SK-MEL-5 (cell line): ENCODE data around the gene SLC23A2. TPM values are rescaled to one million over a fixed set of nuclear protein-coding genes. Genes with fewer than 3 reads are reported as not detected.

Experiments
- DNase-seq: peaks from one replicate; pipeline ENCODE4 v3.0.0-alpha.2; 2016; ENCODE audit warnings: low read depth, low spot score
- in situ Hi-C: cut with HindIII; loops from 2 replicates; pipeline ENCODE4 v1.10.0; 2016; ENCODE audit warnings: low sequenced_read_pairs, high pct_unique_total_duplicates, low pct_unique_long_range_greater_than_20kb
- total RNA-seq: library from RNA; depleted of rRNA; stranded (reverse); fragments of >200 nt; shearing (Covaris generic); gene quantifications from 2 replicates; pipeline ENCODE4 v1.2.3, GENCODE V29; 2014

Gene SLC23A2
- total RNA-seq, 1 experiment from 2014 or later: 117 TPM

DNA sequence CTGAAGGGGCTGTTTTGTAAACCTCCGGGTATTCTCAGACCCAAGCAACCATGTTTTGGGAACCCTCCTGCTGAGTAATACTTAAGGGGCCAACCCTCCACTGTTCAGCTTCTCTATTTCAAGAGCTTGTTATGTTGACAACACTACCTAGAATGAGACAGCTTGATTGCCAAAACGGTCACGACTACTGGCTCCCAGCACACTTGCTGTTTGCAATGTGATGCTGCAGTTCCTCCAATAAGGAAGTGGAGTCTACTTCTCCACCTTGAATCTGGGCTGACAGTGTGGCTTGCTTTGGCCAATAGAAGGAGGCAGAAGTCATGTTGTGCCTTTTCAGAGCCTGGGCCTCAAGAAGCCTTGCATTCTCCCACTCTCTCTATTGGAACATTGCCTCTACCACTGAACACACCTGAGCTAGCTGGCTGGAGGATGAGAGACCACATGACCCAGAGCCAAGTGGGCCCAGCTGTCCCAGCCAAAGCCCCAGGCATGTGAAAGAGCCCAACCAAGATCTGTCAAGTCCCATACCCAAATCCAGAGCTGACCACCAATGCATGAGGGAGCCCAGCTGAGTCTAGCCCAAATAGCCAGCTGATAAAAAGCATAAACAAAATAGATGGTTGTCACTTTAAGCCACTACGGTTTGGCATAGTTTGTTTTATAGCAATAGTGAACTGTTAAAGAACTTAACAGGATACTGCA lies 171.6 kb downstream of the SLC23A2 start:
- no peak for DNase-seq
- in situ Hi-C loops: no loop called here

GRCh38 chr20:4828830-4829513 lies 172.3 kb downstream of the SLC23A2 start:
- in situ Hi-C loops: no loop called here
- no peak for DNase-seq

GRCh38 chr20:4821590-4821989 lies 179.7 kb downstream of the SLC23A2 start:
- DNase-seq: no peak
- in situ Hi-C loops: no loop called here

- in situ Hi-C loops: no loop called here
- DNase-seq: no peak
Measured at GRCh38 chr20:4820806-4821518, 180.3 kb downstream of the SLC23A2 start.

DNA sequence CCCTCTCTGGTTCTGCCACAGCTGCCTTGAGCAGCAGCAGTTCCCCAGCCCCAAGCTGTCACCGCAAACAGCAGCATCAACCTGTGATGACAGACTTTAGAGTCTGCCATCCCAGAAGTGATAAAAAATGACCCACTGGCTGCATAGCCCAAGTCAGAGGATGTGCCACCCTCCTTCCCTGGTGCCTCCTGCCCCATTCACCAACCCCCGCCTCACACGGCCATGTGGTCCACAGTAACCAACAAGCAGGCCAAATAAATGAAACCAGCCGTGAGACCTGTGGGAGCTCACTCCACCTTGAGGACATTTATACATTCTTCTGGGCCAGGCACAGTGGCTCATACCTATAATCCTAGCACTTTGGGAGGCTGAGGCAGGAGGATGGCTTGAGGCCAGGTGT lies 181.4 kb downstream of the SLC23A2 start:
- in situ Hi-C loops: no loop called here
- no peak for DNase-seq

- DNase-seq: peak; percentile 33
- in situ Hi-C loops: no loop called here
Measured at GRCh38 chr20:4817230-4817671, 184.1 kb downstream of the SLC23A2 start.

- in situ Hi-C loops: no loop called here
Measured at GRCh38 chr20:4815628-4816027, 185.7 kb downstream of the SLC23A2 start.

GRCh38 chr20:4814696-4815252 lies 186.5 kb downstream of the SLC23A2 start:
- in situ Hi-C loops: no loop called here
- no peak for DNase-seq

More at GRCh38 chr20:4815628-4816027, 185.7 kb downstream of the SLC23A2 start:
- DNase-seq: no peak

GRCh38 chr20:4813863-4814695 lies 187.2 kb downstream of the SLC23A2 start:
- in situ Hi-C loops: no loop called here
- no peak for DNase-seq

DNA sequence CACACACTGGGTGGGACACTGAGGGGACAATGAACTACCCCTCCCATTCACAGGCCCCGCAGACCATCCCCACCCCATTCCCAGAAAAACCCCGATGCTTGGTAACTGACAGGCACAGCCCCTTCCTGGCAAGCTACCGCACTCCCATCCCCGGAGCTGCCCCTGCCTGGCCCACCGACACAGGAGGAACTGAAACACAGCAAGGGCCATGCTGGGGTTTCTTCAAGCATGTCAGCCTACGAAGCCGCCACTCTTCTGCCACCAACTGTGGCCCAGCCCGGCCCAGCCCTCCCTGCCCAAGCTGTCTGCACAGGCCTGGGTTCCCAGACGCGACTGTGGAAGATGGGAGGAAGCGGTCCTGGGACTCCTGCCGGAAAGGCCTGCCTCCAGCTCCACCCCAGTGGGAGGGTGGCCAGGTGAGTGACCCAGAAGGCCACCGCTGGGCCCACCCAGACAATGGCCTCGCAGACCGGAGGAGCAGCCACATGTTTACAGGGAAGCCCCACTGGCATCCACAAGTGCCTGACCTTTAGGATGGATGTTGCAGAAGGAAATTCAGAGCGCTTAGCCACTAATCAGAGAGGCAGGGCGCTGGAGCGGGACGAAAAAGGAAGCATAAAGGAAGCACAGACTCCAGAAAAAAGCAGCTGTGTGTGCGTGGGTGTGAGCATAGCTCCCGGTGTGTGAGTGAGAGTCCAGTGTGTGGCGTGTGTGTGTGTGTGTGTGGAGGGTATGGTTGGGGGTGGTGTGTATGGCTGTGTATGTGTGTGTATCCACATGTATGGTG lies 188.0 kb downstream of the SLC23A2 start:
- no peak for DNase-seq
- in situ Hi-C loops: no loop called here

DNA sequence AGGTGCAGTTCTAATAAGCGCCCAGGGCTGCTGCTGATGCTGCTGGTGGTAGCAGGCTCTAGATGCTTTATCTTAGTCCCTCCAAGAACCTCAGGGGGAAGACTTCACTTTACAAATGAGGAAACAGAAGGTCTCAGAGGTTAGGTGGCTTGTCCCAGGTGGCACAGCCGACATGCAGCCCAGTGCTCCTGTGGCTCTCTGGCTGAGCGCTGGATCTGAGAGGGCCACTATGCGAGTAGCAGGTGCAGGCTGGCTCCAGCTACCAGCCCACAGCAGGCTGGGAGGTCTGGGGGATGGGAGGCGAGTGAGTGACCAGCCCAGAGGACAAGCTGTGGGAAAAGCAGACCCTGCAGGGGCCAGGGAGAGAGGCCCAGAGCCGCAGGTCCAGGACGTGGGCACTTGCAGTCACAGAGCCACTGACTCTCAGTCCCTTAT lies 188.7 kb downstream of the SLC23A2 start:
- no peak for DNase-seq
- in situ Hi-C loops: no loop called here

DNA sequence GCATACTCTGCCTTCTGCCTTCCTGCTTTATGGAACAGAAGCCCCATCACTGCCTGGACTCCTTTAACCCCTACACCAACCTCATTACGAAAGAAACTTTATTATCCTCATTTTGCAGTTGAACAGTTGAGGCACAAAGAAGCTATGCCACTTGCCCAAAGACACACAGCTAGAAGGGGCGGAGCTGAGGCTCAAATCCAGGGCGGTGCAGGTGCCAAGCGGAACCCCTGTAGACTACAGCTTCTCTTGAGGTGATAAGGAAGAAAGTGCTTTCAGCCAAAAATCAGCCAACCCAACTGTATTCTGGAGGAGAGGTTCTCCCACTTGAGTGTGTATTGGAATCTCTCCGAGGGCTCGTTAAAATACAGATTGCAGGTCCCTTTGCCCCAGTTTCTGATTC lies 189.1 kb downstream of the SLC23A2 start:
- in situ Hi-C loops: no loop called here
- DNase-seq: no peak

- in situ Hi-C loops: no loop called here
Measured at GRCh38 chr20:4811661-4812181, 189.6 kb downstream of the SLC23A2 start.

DNA sequence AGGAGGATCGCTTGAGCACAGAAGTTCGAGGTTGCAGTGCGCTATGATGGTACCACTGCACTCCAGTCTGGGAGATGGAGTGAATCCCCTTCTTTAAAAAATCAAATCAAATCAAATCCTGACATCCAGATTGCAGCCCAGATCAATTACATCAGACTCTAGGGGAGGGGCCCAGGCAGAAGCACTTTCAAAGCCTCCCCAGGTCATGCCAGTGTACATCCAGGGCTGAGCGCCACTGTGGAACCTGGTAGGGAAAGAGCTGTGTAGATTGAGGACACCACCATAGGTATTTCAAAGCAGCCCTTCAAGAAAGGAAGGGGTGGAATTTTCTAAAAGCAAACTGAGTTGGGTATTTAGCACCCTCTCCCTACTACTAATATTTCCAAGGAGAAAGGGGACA lies 190.1 kb downstream of the SLC23A2 start:
- DNase-seq: no peak
- in situ Hi-C loops: no loop called here

More at GRCh38 chr20:4811661-4812181, 189.6 kb downstream of the SLC23A2 start:
- no peak for DNase-seq

GRCh38 chr20:4810426-4811019 lies 190.8 kb downstream of the SLC23A2 start:
- in situ Hi-C loops: no loop called here
- no peak for DNase-seq

GRCh38 chr20:4809707-4810106 lies 191.6 kb downstream of the SLC23A2 start:
- in situ Hi-C loops: no loop called here
- DNase-seq: no peak
